Measurements from ENCODE around the gene POLR1E. TPM values are rescaled to one million over a fixed set of nuclear protein-coding genes. Genes with fewer than 3 reads are reported as not detected.

The POLR1E gene
- polyA plus RNA-seq, 1 donor (not counting 4 experiments of a cell fraction or from before 2014, with no cell fraction given): 44.4 TPM

GRCh38 chr9:37480759-37481158 lies 5.0 kb upstream of the POLR1E start:
- no peak overlapping the region for H3K9ac ChIP-seq (ENCODE audit: control insufficient read depth, extremely low read depth, insufficient read depth, low read length)
- no peak overlapping the region for H3K27ac ChIP-seq (ENCODE audit: control insufficient read depth, insufficient read depth, low read length)
- no peak overlapping the region for H3K4me3 ChIP-seq (ENCODE audit: control insufficient read depth in 2 of 3, extremely low read depth in 1 of 3, insufficient read depth in 2 of 3, low read depth in 1 of 3, low read length in 3 of 3)
- H3K36me3 ChIP-seq (ENCODE audit: control insufficient read depth in 2 of 2, extremely low read depth in 1 of 2, insufficient read depth in 2 of 2, low read length in 2 of 2): no peaks in the 10 kb centered on the region
- TF ChIP-seq CTCF (optimal IDR thresholded peaks at IDR 0.05 in 1 of 3, IDR thresholded peaks at IDR 0.05 in 1 of 3, conservative IDR thresholded peaks at IDR 0.05 in 1 of 3; ENCODE audit: extremely low read depth in 1 of 3, insufficient read depth in 2 of 3, low read length in 3 of 3) (no peak), EZH2 (IDR thresholded peaks at IDR 0.05; ENCODE audit: low read length) (no peak)
- no peaks in the 10 kb centered on the region for H3K9me3 ChIP-seq (ENCODE audit: control insufficient read depth, low read depth, low read length)
- H3K9me1 ChIP-seq (ENCODE audit: control insufficient read depth, extremely low read depth, insufficient read depth, low read length): peaks cover 2% of the 10 kb centered on the region
- no peak overlapping the region for H3K4me2 ChIP-seq (ENCODE audit: control insufficient read depth, extremely low read depth, insufficient read depth, low read depth, low read length)
- DNase-seq (ENCODE audit: low read depth, low spot score): no peak
- H2AFZ ChIP-seq (ENCODE audit: control insufficient read depth, low read length): no peak overlapping the region
- no peaks in the 10 kb centered on the region for H3K27me3 ChIP-seq (ENCODE audit: control insufficient read depth, extremely low read depth, insufficient read depth, low read length)
- dilution Hi-C loops (cut with MboI; ENCODE audit: extremely low pct_ligation_motif_present, low sequenced_read_pairs): loop anchor here (25.0 kb wide), 1 partner anchor 107 kb away; the partner anchor contains the start of genes FBXO10 and TOMM5
- FAIRE-seq: no peak
- H4K20me1 ChIP-seq (ENCODE audit: control insufficient read depth, extremely low read depth, insufficient read depth, low read length): no peaks in the 10 kb centered on the region
- H3K4me1 ChIP-seq (ENCODE audit: control insufficient read depth, extremely low read depth, insufficient read depth, low read length): peaks cover 10% of the 10 kb centered on the region
- no peaks in the 10 kb centered on the region for H3K79me2 ChIP-seq (ENCODE audit: control insufficient read depth, insufficient read depth, low read length)

- Histone ChIP-seq H3K4me3 (ENCODE audit: control insufficient read depth in 2 of 3, extremely low read depth in 1 of 3, insufficient read depth in 2 of 3, low read depth in 1 of 3, low read length in 3 of 3) (peak overlapping the region; percentile 85 to 88 (median 85)), H3K4me1 (ENCODE audit: control insufficient read depth, extremely low read depth, insufficient read depth, low read length) (peaks cover 20% of the 10 kb centered on the region), H3K36me3 (ENCODE audit: control insufficient read depth in 2 of 2, extremely low read depth in 1 of 2, insufficient read depth in 2 of 2, low read length in 2 of 2) (peaks cover 10 to 11% of the 10 kb centered on the region in 2 experiments), H3K27me3 (ENCODE audit: control insufficient read depth, extremely low read depth, insufficient read depth, low read length) (no peaks in the 10 kb centered on the region), H3K79me2 (ENCODE audit: control insufficient read depth, insufficient read depth, low read length) (peaks cover 23% of the 10 kb centered on the region), H2AFZ (ENCODE audit: control insufficient read depth, low read length) (peak overlapping the region; percentile 88), H4K20me1 (ENCODE audit: control insufficient read depth, extremely low read depth, insufficient read depth, low read length) (no peaks in the 10 kb centered on the region), H3K9me1 (ENCODE audit: control insufficient read depth, extremely low read depth, insufficient read depth, low read length) (peaks cover 2% of the 10 kb centered on the region), H3K27ac (ENCODE audit: control insufficient read depth, insufficient read depth, low read length) (peak overlapping the region; percentile 65), H3K9me3 (ENCODE audit: control insufficient read depth, low read depth, low read length) (no peaks in the 10 kb centered on the region), H3K9ac (ENCODE audit: control insufficient read depth, extremely low read depth, insufficient read depth, low read length) (peak overlapping the region; percentile 85), H3K4me2 (ENCODE audit: control insufficient read depth, extremely low read depth, insufficient read depth, low read depth, low read length) (peak overlapping the region; percentile 93)
- TF ChIP-seq EZH2 (IDR thresholded peaks at IDR 0.05; ENCODE audit: low read length) (no peak), CTCF (optimal IDR thresholded peaks at IDR 0.05 in 1 of 3, IDR thresholded peaks at IDR 0.05 in 1 of 3, conservative IDR thresholded peaks at IDR 0.05 in 1 of 3; ENCODE audit: extremely low read depth in 1 of 3, insufficient read depth in 2 of 3, low read length in 3 of 3) (no peak)
- FAIRE-seq: no peak
- DNase-seq (ENCODE audit: low read depth, low spot score): no peak
- dilution Hi-C loops (cut with MboI; ENCODE audit: extremely low pct_ligation_motif_present, low sequenced_read_pairs): loop anchor here (25.0 kb wide), 1 partner anchor 101 kb away; the partner anchor contains the start of genes FBXO10 and TOMM5
Observed at GRCh38 chr9:37486256-37486615, 488 bp downstream of the POLR1E start.

All from keratinocyte (primary cell).